GM12878 (cell line): ENCODE results near the gene TEKT2. TPM values are rescaled to one million over a fixed set of nuclear protein-coding genes. Genes with fewer than 3 reads are reported as not detected.

Source experiments
- BCL11A ChIP-seq: IDR thresholded peaks from 2 replicates; pipeline ENCODE4 v1.6.1; 2011; ENCODE audit warnings: low read depth, low read length
- CREM ChIP-seq: IDR thresholded peaks from 2 replicates; pipeline ENCODE4 v1.6.1; 2014; ENCODE audit warnings: antibody characterized with exemption, low read depth
- HDAC6 ChIP-seq: fragments of 200-600 bp; sonication (generic); IDR thresholded peaks from one replicate; pipeline ENCODE4 v1.8.0; 2017; ENCODE audit warnings: antibody characterized with exemption; ENCODE audit not compliant: unreplicated experiment
- KLF5 ChIP-seq: fragments of 450-650 bp; IDR thresholded peaks from 2 replicates; pipeline ENCODE4 v1.6.1; 2014; ENCODE audit warnings: mild to moderate bottlenecking; ENCODE audit not compliant: partially characterized antibody
- LARP7 ChIP-seq: fragments of 450-650 bp; IDR thresholded peaks from 2 replicates; pipeline ENCODE4 v1.6.1; 2017; ENCODE audit warnings: mild to moderate bottlenecking
- MTA2 ChIP-seq: fragments of 450-650 bp; IDR thresholded peaks from 2 replicates; pipeline ENCODE4 v1.6.1; 2016; ENCODE audit warnings: low read depth, mild to moderate bottlenecking, moderate library complexity
- NFYA ChIP-seq: IDR thresholded peaks from 2 replicates; pipeline ENCODE4 v1.6.1; 2011; ENCODE audit warnings: low read depth, mild to moderate bottlenecking, low read length, improper control_type of control experiment, borderline replicate concordance
- NR2C1 ChIP-seq: fragments of 450-650 bp; IDR thresholded peaks from 2 replicates; pipeline ENCODE4 v1.6.1; 2017; ENCODE audit warnings: antibody characterized with exemption, mild to moderate bottlenecking, moderate library complexity
- POLR2AphosphoS2 ChIP-seq: IDR thresholded peaks from 2 replicates; pipeline ENCODE4 v1.6.1; 2011; ENCODE audit warnings: low read depth, mild to moderate bottlenecking, low read length, improper control_type of control experiment, moderate library complexity
- RAD51 ChIP-seq: fragments of 450-650 bp; IDR thresholded peaks from 2 replicates; pipeline ENCODE4 v1.6.1; 2016; ENCODE audit warnings: moderate library complexity, mild to moderate bottlenecking, inconsistent platforms
- RUNX3 ChIP-seq: IDR thresholded peaks from 2 replicates; pipeline ENCODE4 v1.6.1; 2012; ENCODE audit warnings: low read length, inconsistent platforms
- SIN3A ChIP-seq: IDR thresholded peaks from 2 replicates; pipeline ENCODE4 v1.6.1; 2012; ENCODE audit warnings: low read depth, low read length, improper control_type of control experiment
- SRF ChIP-seq, 2 experiments: IDR thresholded peaks; 2 replicates each; pipeline ENCODE4 v1.6.1; 2011; ENCODE audit warnings: low read depth in 2 of 2, low read length in 2 of 2, mild to moderate bottlenecking in 1 of 2, moderate library complexity in 1 of 2
- ZZZ3 ChIP-seq: IDR thresholded peaks from 2 replicates; pipeline ENCODE4 v1.6.1; 2011; ENCODE audit warnings: low read depth; ENCODE audit not compliant: control insufficient read depth, insufficient read length
- polyA plus RNA-seq, 11 experiments: library from polyadenylated mRNA; depleted of rRNA in 4 of 11; unstranded in 6 of 11; stranded (reverse) in 5 of 11; fragments of >200 nt; fragmentation: Nextera tagmentation in 4 of 11; fragmentation: Illumina TruSeq in 1 of 11; extraction: Ambion mirVana in 4 of 11; extraction: Trizol in 1 of 11; gene quantifications; 1 replicate in 1 of 11; 2 replicates in 10 of 11; pipeline versions ENCODE4 v1.2.1 to v1.2.3, GENCODE V29; 2011 to 2016; ENCODE audit warnings: inconsistent platforms in 2 of 11, missing spikeins in 2 of 11, low read depth in 1 of 11
- total RNA-seq, 4 experiments: library from RNA; depleted of rRNA in 3 of 4; stranded (reverse); fragments of >200 nt in 3 of 4; fragmentation: Illumina TruSeq in 1 of 4; extraction: Trizol in 1 of 4; gene quantifications; 2 replicates each; pipeline versions ENCODE4 v1.2.1 to v1.2.3, GENCODE V29; 2013 to 2021
- TF ChIP-seq, protein P1 (sequence below): IDR thresholded peaks from 2 replicates; pipeline ENCODE4 v1.6.1; 2011; ENCODE audit warnings: borderline replicate concordance, low read depth, mild to moderate bottlenecking, moderate library complexity, mixed read lengths, low read length; ENCODE audit not compliant: insufficient read depth; ENCODE audit errors: extremely low read length
- TF ChIP-seq, protein P2 (sequence below), 3 experiments: IDR thresholded peaks in 2 of 3; conservative IDR thresholded peaks in 1 of 3; 2 replicates each; pipeline ENCODE4 v1.5.1; 2011; ENCODE audit warnings: low read depth in 3 of 3, low read length in 3 of 3, mild to moderate bottlenecking in 3 of 3, control low read depth in 2 of 3, moderate library complexity in 2 of 3, inconsistent platforms in 1 of 3, mixed read lengths in 1 of 3; ENCODE audit not compliant: control insufficient read depth in 2 of 3, insufficient read depth in 1 of 3; ENCODE audit errors: extremely low read depth in 1 of 3
- TF ChIP-seq, protein P3 (sequence below): IDR thresholded peaks from 2 replicates; pipeline ENCODE4 v1.6.1; 2012; ENCODE audit warnings: mild to moderate bottlenecking, low read depth, low read length
- TF ChIP-seq, protein P4 (sequence below): fragments of 450-650 bp; IDR thresholded peaks from 2 replicates; pipeline ENCODE4 v1.6.1; 2018; ENCODE audit warnings: mild to moderate bottlenecking, low read depth, moderate library complexity; ENCODE audit not compliant: partially characterized antibody
- TF ChIP-seq, protein P5 (sequence below): IDR thresholded peaks from 2 replicates; pipeline ENCODE4 v1.6.1; 2012; ENCODE audit warnings: low read depth, low read length, improper control_type of control experiment

TEKT2 gene
- total and polyA plus RNA-seq, 10 of the 15 experiments (the other 5 are each of a cell fraction or from before 2014, with no cell fraction given), result 0.07 to 0.13 TPM; not detected in 8

DNA sequence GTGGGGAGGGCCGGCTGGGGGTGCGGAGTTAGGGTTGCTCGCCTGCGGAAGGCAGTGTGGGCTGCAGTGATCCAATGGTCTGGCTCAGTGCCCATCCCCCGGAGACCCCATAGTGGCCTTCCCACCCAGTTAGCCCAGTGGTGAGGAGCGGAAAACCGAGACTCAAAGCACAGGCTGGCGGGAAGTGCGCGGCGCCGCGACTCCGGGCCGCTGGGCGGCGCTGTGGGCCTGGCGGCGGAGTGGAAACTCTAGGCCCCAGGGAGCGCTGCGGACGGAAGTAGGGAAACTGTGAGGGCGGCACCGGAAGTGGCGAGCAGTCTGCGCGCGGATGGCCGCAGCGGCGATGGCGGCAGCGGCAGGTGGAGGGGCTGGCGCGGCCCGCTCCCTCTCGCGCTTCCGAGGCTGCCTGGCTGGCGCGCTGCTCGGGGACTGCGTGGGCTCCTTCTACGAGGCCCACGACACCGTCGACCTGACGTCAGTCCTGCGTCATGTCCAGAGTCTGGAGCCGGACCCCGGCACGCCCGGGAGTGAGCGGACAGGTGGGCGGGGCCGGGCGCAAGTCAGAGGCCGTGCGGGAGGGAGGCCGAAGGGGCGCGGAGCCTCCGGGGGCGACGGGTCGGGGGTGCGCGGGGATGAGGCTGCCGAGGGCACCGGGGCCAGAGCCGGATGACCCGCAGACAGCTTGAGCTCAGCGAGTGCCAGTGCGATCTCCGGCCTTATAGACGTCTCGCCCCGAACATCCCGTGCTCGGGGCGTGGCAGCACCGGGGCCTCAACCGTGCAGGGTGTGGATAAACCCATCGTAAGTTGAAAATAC lies 4.9 kb downstream of the TEKT2 start, which contains the start of gene ADPRS (continued):
- TF ChIP-seq POLR2AphosphoS2 (no peak; the same call in 1 of the 2 replicates), RUNX3 (peak; percentile 86), NFYA (no peak), BCL11A (no peak), KLF5 (peak; percentile 73), SRF (IDR thresholded peaks at IDR 0.05; ENCODE audit: low read depth in 2 of 2, low read length in 2 of 2) (peak in 1 of 2 experiments; percentile 72; a peak in 2 of 4 replicates), NR2C1 (peak; percentile 70), HDAC6 (no peak), ZZZ3 (no peak), RAD51 (no peak), MTA2 (peak; percentile 19; the same call in 1 of the 2 replicates), SIN3A (peak; percentile 83), CREM (peak; percentile 95), LARP7 (peak; percentile 99)
- TF ChIP-seq, protein P1, sequence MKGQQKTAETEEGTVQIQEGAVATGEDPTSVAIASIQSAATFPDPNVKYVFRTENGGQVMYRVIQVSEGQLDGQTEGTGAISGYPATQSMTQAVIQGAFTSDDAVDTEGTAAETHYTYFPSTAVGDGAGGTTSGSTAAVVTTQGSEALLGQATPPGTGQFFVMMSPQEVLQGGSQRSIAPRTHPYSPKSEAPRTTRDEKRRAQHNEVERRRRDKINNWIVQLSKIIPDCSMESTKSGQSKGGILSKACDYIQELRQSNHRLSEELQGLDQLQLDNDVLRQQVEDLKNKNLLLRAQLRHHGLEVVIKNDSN, result no peak
- TF ChIP-seq, protein P2, sequence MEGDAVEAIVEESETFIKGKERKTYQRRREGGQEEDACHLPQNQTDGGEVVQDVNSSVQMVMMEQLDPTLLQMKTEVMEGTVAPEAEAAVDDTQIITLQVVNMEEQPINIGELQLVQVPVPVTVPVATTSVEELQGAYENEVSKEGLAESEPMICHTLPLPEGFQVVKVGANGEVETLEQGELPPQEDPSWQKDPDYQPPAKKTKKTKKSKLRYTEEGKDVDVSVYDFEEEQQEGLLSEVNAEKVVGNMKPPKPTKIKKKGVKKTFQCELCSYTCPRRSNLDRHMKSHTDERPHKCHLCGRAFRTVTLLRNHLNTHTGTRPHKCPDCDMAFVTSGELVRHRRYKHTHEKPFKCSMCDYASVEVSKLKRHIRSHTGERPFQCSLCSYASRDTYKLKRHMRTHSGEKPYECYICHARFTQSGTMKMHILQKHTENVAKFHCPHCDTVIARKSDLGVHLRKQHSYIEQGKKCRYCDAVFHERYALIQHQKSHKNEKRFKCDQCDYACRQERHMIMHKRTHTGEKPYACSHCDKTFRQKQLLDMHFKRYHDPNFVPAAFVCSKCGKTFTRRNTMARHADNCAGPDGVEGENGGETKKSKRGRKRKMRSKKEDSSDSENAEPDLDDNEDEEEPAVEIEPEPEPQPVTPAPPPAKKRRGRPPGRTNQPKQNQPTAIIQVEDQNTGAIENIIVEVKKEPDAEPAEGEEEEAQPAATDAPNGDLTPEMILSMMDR (IDR thresholded peaks at IDR 0.05 in 2 of 3, conservative IDR thresholded peaks at IDR 0.05 in 1 of 3; ENCODE audit: control insufficient read depth in 2 of 3, extremely low read depth in 1 of 3, insufficient read depth in 1 of 3, low read depth in 3 of 3, low read length in 3 of 3), result peak; percentile 97 to 99 (median 98)
- TF ChIP-seq, protein P3, sequence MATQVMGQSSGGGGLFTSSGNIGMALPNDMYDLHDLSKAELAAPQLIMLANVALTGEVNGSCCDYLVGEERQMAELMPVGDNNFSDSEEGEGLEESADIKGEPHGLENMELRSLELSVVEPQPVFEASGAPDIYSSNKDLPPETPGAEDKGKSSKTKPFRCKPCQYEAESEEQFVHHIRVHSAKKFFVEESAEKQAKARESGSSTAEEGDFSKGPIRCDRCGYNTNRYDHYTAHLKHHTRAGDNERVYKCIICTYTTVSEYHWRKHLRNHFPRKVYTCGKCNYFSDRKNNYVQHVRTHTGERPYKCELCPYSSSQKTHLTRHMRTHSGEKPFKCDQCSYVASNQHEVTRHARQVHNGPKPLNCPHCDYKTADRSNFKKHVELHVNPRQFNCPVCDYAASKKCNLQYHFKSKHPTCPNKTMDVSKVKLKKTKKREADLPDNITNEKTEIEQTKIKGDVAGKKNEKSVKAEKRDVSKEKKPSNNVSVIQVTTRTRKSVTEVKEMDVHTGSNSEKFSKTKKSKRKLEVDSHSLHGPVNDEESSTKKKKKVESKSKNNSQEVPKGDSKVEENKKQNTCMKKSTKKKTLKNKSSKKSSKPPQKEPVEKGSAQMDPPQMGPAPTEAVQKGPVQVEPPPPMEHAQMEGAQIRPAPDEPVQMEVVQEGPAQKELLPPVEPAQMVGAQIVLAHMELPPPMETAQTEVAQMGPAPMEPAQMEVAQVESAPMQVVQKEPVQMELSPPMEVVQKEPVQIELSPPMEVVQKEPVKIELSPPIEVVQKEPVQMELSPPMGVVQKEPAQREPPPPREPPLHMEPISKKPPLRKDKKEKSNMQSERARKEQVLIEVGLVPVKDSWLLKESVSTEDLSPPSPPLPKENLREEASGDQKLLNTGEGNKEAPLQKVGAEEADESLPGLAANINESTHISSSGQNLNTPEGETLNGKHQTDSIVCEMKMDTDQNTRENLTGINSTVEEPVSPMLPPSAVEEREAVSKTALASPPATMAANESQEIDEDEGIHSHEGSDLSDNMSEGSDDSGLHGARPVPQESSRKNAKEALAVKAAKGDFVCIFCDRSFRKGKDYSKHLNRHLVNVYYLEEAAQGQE, result peak; percentile 41; the same call in 1 of the 2 replicates
- TF ChIP-seq, protein P4, sequence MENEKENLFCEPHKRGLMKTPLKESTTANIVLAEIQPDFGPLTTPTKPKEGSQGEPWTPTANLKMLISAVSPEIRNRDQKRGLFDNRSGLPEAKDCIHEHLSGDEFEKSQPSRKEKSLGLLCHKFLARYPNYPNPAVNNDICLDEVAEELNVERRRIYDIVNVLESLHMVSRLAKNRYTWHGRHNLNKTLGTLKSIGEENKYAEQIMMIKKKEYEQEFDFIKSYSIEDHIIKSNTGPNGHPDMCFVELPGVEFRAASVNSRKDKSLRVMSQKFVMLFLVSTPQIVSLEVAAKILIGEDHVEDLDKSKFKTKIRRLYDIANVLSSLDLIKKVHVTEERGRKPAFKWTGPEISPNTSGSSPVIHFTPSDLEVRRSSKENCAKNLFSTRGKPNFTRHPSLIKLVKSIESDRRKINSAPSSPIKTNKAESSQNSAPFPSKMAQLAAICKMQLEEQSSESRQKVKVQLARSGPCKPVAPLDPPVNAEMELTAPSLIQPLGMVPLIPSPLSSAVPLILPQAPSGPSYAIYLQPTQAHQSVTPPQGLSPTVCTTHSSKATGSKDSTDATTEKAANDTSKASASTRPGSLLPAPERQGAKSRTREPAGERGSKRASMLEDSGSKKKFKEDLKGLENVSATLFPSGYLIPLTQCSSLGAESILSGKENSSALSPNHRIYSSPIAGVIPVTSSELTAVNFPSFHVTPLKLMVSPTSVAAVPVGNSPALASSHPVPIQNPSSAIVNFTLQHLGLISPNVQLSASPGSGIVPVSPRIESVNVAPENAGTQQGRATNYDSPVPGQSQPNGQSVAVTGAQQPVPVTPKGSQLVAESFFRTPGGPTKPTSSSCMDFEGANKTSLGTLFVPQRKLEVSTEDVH, result no peak
- TF ChIP-seq, protein P5, sequence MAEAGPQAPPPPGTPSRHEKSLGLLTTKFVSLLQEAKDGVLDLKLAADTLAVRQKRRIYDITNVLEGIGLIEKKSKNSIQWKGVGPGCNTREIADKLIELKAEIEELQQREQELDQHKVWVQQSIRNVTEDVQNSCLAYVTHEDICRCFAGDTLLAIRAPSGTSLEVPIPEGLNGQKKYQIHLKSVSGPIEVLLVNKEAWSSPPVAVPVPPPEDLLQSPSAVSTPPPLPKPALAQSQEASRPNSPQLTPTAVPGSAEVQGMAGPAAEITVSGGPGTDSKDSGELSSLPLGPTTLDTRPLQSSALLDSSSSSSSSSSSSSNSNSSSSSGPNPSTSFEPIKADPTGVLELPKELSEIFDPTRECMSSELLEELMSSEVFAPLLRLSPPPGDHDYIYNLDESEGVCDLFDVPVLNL, result no peak; the same call in 1 of the 2 replicates
